HCT116 (cell line): ENCODE results near the gene KYNU.

Source experiments
- CEBPB ChIP-seq: IDR thresholded peaks from 2 replicates; pipeline ENCODE4 v1.6.1; 2012; ENCODE audit warnings: low read depth
- FOSL1 ChIP-seq: IDR thresholded peaks from 2 replicates; pipeline ENCODE4 v1.6.1; 2012; ENCODE audit warnings: low read depth
- RAD21 ChIP-seq: IDR thresholded peaks from 2 replicates; pipeline ENCODE4 v1.6.1; 2012; ENCODE audit warnings: low read depth, mild to moderate bottlenecking
- SRF ChIP-seq: IDR thresholded peaks from 2 replicates; pipeline ENCODE4 v1.6.1; 2012; ENCODE audit warnings: low read depth
- TCF7L2 ChIP-seq: IDR thresholded peaks from 2 replicates; pipeline ENCODE4 v1.7.0; 2011; ENCODE audit warnings: borderline replicate concordance, inconsistent platforms; ENCODE audit not compliant: insufficient read depth, insufficient read length; ENCODE audit errors: extremely low read depth
- ZNF274 ChIP-seq: fragments of 200-500 bp; sonication (Bioruptor generic); IDR thresholded peaks from 2 replicates; pipeline ENCODE4 v1.6.1; 2014; ENCODE audit warnings: mild to moderate bottlenecking, low read depth, low read length, inconsistent platforms
- TF ChIP-seq, protein P1 (sequence below), 3 experiments: fragments of 200-600 bp in 1 of 3; sonication (generic) in 1 of 3; IDR thresholded peaks in 2 of 3; conservative IDR thresholded peaks in 1 of 3; 2 replicates each; pipeline ENCODE4 v1.5.1; 2012 to 2017; ENCODE audit warnings: low read depth in 2 of 3, low read length in 2 of 3, antibody characterized with exemption in 1 of 3, borderline replicate concordance in 1 of 3, control low read depth in 1 of 3, mild to moderate bottlenecking in 1 of 3, mixed read lengths in 1 of 3, mixed run types in 1 of 3, moderate library complexity in 1 of 3; ENCODE audit not compliant: insufficient read depth in 1 of 3
- TF ChIP-seq, protein P2 (sequence below): IDR thresholded peaks from 2 replicates; pipeline ENCODE4 v1.6.1; 2012

DNA sequence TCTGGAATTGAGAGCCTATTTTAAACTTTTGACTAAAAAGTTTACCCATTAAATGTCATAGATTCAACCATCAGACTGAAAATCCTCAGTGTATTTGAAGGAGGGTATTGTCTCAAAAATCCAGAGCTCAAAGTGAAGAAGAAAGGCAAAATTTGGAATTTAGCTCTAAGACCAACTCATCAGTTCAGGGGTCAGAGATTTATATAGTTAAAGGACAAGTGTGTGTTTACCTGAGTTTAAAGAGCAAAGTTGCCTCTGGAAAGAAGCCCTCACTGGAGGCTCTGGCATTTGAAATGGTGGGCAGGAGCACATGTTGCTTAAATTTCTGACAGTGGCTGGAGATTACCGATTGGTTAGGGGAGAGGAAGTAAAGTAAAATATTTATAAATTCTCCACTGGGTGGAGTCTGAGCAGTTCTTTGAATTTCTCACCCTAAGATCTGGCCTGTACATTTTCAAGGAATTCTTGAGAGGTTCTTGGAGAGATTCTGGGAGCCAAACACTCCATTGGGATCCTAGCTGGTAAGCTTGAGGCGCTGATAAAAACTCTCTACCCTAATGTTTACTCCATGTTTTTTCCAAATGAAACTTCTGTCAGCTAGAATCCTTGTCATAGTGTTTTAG lies at the start of gene KYNU:
- TF ChIP-seq SRF (no peak), RAD21 (no peak), FOSL1 (no peak), TCF7L2 (no peak), ZNF274 (no peak), CEBPB (no peak)
- TF ChIP-seq, protein P1, sequence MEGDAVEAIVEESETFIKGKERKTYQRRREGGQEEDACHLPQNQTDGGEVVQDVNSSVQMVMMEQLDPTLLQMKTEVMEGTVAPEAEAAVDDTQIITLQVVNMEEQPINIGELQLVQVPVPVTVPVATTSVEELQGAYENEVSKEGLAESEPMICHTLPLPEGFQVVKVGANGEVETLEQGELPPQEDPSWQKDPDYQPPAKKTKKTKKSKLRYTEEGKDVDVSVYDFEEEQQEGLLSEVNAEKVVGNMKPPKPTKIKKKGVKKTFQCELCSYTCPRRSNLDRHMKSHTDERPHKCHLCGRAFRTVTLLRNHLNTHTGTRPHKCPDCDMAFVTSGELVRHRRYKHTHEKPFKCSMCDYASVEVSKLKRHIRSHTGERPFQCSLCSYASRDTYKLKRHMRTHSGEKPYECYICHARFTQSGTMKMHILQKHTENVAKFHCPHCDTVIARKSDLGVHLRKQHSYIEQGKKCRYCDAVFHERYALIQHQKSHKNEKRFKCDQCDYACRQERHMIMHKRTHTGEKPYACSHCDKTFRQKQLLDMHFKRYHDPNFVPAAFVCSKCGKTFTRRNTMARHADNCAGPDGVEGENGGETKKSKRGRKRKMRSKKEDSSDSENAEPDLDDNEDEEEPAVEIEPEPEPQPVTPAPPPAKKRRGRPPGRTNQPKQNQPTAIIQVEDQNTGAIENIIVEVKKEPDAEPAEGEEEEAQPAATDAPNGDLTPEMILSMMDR (IDR thresholded peaks at IDR 0.05 in 2 of 3, conservative IDR thresholded peaks at IDR 0.05 in 1 of 3; ENCODE audit: borderline replicate concordance in 1 of 3, insufficient read depth in 1 of 3, low read depth in 2 of 3, low read length in 2 of 3): 0 out of 6 replicates have a peak, but pooled peaks of 1 of the 3 experiments have one; percentile 6
- TF ChIP-seq, protein P2, sequence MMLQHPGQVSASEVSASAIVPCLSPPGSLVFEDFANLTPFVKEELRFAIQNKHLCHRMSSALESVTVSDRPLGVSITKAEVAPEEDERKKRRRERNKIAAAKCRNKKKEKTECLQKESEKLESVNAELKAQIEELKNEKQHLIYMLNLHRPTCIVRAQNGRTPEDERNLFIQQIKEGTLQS: no peak
